HepG2 (cell line): ENCODE data around the gene ARID5B. TPM values are rescaled to one million over a fixed set of nuclear protein-coding genes. Genes with fewer than 3 reads are reported as not detected.

Source experiments
- ATAC-seq: fragments of 200-7000 bp; cut with Tn5 transposase; 3 replicates; pipeline ENCODE4 v1.9.1; 2020; ENCODE audit warnings: mild to moderate bottlenecking, moderate library complexity
- BruUV-seq: library from RNA; stranded (reverse); fragments of 400-500 nt; replicated peaks from 2 replicates; lab custom pipeline; 2021; lab: Mats Ljungman, UMichigan
- CTCF ChIA-PET: fragments of 300-600 bp; formaldehyde crosslinking; extraction: SDS; loops from one replicate; lab custom pipeline; 2021; ENCODE audit warnings: low total read pairs, inconsistent platforms, low intra/inter-chr PET ratio; lab: Yijun Ruan, JAX
- POLR2A ChIA-PET: fragments of 350-600 bp; sonication (Branson Sonifier 250); formaldehyde crosslinking; loops from one replicate; lab custom pipeline; 2020; ENCODE audit warnings: antibody characterized with exemption, inconsistent platforms; lab: Yijun Ruan, JAX
- DNase-seq: peaks from one replicate; pipeline ENCODE4 v3.0.0-alpha.2; 2015; ENCODE audit warnings: low spot score
- FAIRE-seq: peaks from 3 replicates; lab custom pipeline; 2011; peaks lifted over from hg19 to GRCh38; lab: Jason Lieb, UNC
- H2AFZ ChIP-seq: one replicate; pipeline ENCODE4 v1.6.1; 2011; ENCODE audit warnings: low read length, inconsistent platforms
- H3K27ac ChIP-seq: fragments of 300-600 bp; 3 replicates; pipeline ENCODE4 v1.8.0; 2011; ENCODE audit warnings: mixed run types, mild to moderate bottlenecking, mixed read lengths, low read length, inconsistent platforms; ENCODE audit not compliant: insufficient read depth; ENCODE audit errors: extremely low read length
- H3K27me3 ChIP-seq, 2 experiments: fragments of 200-600 bp in 1 of 2; 2 replicates in 1 of 2; 3 replicates in 1 of 2; pipeline versions ENCODE4 v1.6.0 to v1.8.0; 2011; ENCODE audit warnings: low read length in 2 of 2, mild to moderate bottlenecking in 2 of 2, moderate library complexity in 2 of 2, inconsistent platforms in 1 of 2; ENCODE audit not compliant: insufficient read depth in 2 of 2, control insufficient read depth in 1 of 2
- H3K36me3 ChIP-seq, 2 experiments: fragments of 200-600 bp in 1 of 2; replicated peaks in 1 of 2; 2 replicates in 1 of 2; 3 replicates in 1 of 2; pipeline versions ENCODE4 v1.5.1 to v1.8.0; 2011; ENCODE audit warnings: low read length in 2 of 2, inconsistent platforms in 1 of 2; ENCODE audit not compliant: insufficient read depth in 2 of 2, control insufficient read depth in 1 of 2
- H3K4me1 ChIP-seq: 2 replicates; pipeline ENCODE4 v1.5.1; 2012; ENCODE audit warnings: low read length, inconsistent platforms; ENCODE audit not compliant: insufficient read depth
- H3K4me2 ChIP-seq: 2 replicates; pipeline ENCODE4 v1.6.0; 2011; ENCODE audit warnings: low read depth, low read length, inconsistent platforms
- H3K4me3 ChIP-seq, 3 experiments: fragments of 200-600 bp in 1 of 3; sonication (generic), shearing (Covaris generic) in 1 of 3; replicated peaks in 1 of 3; 2 replicates each; pipeline ENCODE4 v1.5.1; 2011 to 2016; ENCODE audit warnings: low read length in 3 of 3, inconsistent platforms in 2 of 3, low read depth in 2 of 3, mild to moderate bottlenecking in 2 of 3, control low read depth in 1 of 3, mixed read lengths in 1 of 3; ENCODE audit not compliant: insufficient read depth in 1 of 3
- H3K79me2 ChIP-seq: one replicate; pipeline ENCODE4 v1.6.1; 2011; ENCODE audit warnings: low read length, inconsistent platforms; ENCODE audit not compliant: insufficient read depth
- H3K9ac ChIP-seq: 2 replicates; pipeline ENCODE4 v1.6.0; 2011; ENCODE audit warnings: mild to moderate bottlenecking, low read depth, low read length, inconsistent platforms; ENCODE audit not compliant: insufficient read depth
- H3K9me3 ChIP-seq: 2 replicates; pipeline ENCODE4 v1.5.1; 2012; ENCODE audit warnings: mild to moderate bottlenecking, low read length
- H4K20me1 ChIP-seq: 2 replicates; pipeline ENCODE4 v1.6.0; 2011; ENCODE audit warnings: inconsistent platforms, mild to moderate bottlenecking, low read length, moderate library complexity; ENCODE audit not compliant: insufficient read depth
- ATM ChIP-seq: fragments of 450-650 bp; IDR thresholded peaks from 2 replicates; pipeline ENCODE4 v1.7.1; 2017; ENCODE audit warnings: mild to moderate bottlenecking, borderline replicate concordance
- JARID2 ChIP-seq: sonication (generic); formaldehyde crosslinking; IDR thresholded peaks from 2 replicates; pipeline ENCODE4 v1.8.1; 2023; ENCODE audit warnings: missing genetic modification reagents, inconsistent platforms; ENCODE audit not compliant: insufficient replicate concordance
- MNT ChIP-seq: fragments of 450-650 bp; IDR thresholded peaks from 2 replicates; pipeline ENCODE4 v1.6.1; 2016
- MXD4 ChIP-seq: IDR thresholded peaks from 2 replicates; pipeline ENCODE4 v1.6.1; 2016; ENCODE audit warnings: mild to moderate bottlenecking, missing biosample characterization, missing genetic modification reagents
- NFIC ChIP-seq: IDR thresholded peaks from 2 replicates; pipeline ENCODE4 v1.6.1; 2012; ENCODE audit warnings: mild to moderate bottlenecking, low read length, inconsistent platforms
- RCOR2 ChIP-seq: IDR thresholded peaks from 2 replicates; pipeline ENCODE4 v1.6.1; 2016; ENCODE audit warnings: missing biosample characterization, missing genetic modification reagents
- RFXANK ChIP-seq: IDR thresholded peaks from 2 replicates; pipeline ENCODE4 v1.6.1; 2016
- STAT5B ChIP-seq: sonication (generic); formaldehyde crosslinking; IDR thresholded peaks from 2 replicates; pipeline ENCODE4 v1.4.0; 2020; ENCODE audit warnings: missing genetic modification reagents
- THRA ChIP-seq: sonication (generic); formaldehyde crosslinking; IDR thresholded peaks from 2 replicates; pipeline ENCODE4 v1.4.0; 2020; ENCODE audit warnings: missing genetic modification reagents, borderline replicate concordance
- ZBTB4 ChIP-seq: sonication (generic); formaldehyde crosslinking; IDR thresholded peaks from 2 replicates; pipeline ENCODE4 v1.4.0; 2020; ENCODE audit warnings: missing genetic modification reagents, mild to moderate bottlenecking, borderline replicate concordance
- ZBTB43 ChIP-seq: sonication (generic); formaldehyde crosslinking; conservative IDR thresholded peaks from 2 replicates; pipeline ENCODE4 v1.4.0; 2020; ENCODE audit warnings: missing genetic modification reagents
- ZNF292 ChIP-seq: sonication (generic); formaldehyde crosslinking; IDR thresholded peaks from 2 replicates; pipeline ENCODE4 v1.8.1; 2022; ENCODE audit warnings: mild to moderate bottlenecking, low read depth, missing genetic modification reagents, borderline replicate concordance
- ZNF513 ChIP-seq: sonication (generic); formaldehyde crosslinking; conservative IDR thresholded peaks from 2 replicates; pipeline ENCODE4 v1.5.0; 2020; ENCODE audit warnings: missing genetic modification reagents
- ZNF605 ChIP-seq: sonication (generic); formaldehyde crosslinking; IDR thresholded peaks from 2 replicates; pipeline ENCODE4 v1.8.0; 2022; ENCODE audit warnings: mild to moderate bottlenecking, missing genetic modification reagents
- ZNF720 ChIP-seq: sonication (generic); formaldehyde crosslinking; IDR thresholded peaks from 2 replicates; pipeline ENCODE4 v1.4.0; 2020; ENCODE audit warnings: missing genetic modification reagents
- ZNF83 ChIP-seq: sonication (generic); formaldehyde crosslinking; IDR thresholded peaks from 2 replicates; pipeline ENCODE4 v1.4.0; 2020; ENCODE audit warnings: missing genetic modification reagents, mild to moderate bottlenecking, borderline replicate concordance
- WGBS: methylation state at CpG from one replicate; pipeline ENCODE4 v1.1.6; 2017; ENCODE audit warnings: low lambda C conversion rate; 5-methylcytosine and 5-hydroxymethylcytosine counted together
- in situ Hi-C: cut with HindIII; loops from 2 replicates; pipeline ENCODE4 v1.10.0; 2017; ENCODE audit warnings: low pct_unique_long_range_greater_than_20kb; ENCODE audit not compliant: extremely low pct_ligation_motif_present
- intact Hi-C: fragments of 100-400 bp; cut with micrococcal nuclease; formaldehyde crosslinking; loops from one replicate; pipeline ENCODE4 v1.10.0; 2022; ENCODE audit not compliant: unreplicated experiment
- polyA plus RNA-seq, 8 experiments: library from polyadenylated mRNA; depleted of rRNA in 3 of 8; stranded (reverse) in 7 of 8; unstranded in 1 of 8; fragments of >200 nt; fragmentation: Illumina TruSeq in 4 of 8; extraction: Trizol in 4 of 8; gene quantifications; 2 replicates each; pipeline versions ENCODE4 v1.2.1 to v1.2.3, GENCODE V29; 2011 to 2016; ENCODE audit warnings: low read depth in 4 of 8, missing spikeins in 1 of 8, mixed read lengths in 1 of 8; ENCODE audit not compliant: insufficient read depth in 1 of 8
- total RNA-seq, 5 experiments: library from RNA; depleted of rRNA; stranded (reverse); fragments of >200 nt; fragmentation: Illumina TruSeq; extraction: Trizol; gene quantifications; 2 replicates each; pipeline ENCODE4 v1.2.3, GENCODE V29; 2016; ENCODE audit warnings: low read depth in 1 of 5

ARID5B gene
- total and polyA plus RNA-seq, 2 of the 13 experiments (the other 11 are each of a cell fraction or from before 2014, with no cell fraction given): 6.2 to 21.1 TPM

GRCh38 chr10:62093863-62094291 lies 192.4 kb downstream of the ARID5B start:
- ChIA-PET CTCF (no interaction called here), POLR2A (interaction anchor here (0.6 to 6.7 kb wide), 22 partner anchors 11 to 279 kb away, joined by 3 to 156 read pairs (median 5); partner anchors contain the start of gene RTKN2)
- H4K20me1 ChIP-seq: no peaks in the 10 kb centered on the region
- peak; percentile 59 for FAIRE-seq
- no peak overlapping the region for H2AFZ ChIP-seq
- H3K27me3 ChIP-seq: no peaks in the 10 kb centered on the region
- DNase-seq: peak; percentile 98
- in situ Hi-C loops (loop anchor here (10.0 kb wide), 1 partner anchor 151 kb away; no protein-coding TSS in a partner anchor), intact Hi-C loops (loop anchor here (1.0 to 2.0 kb wide), 4 partner anchors 91 to 191 kb away; no protein-coding TSS in a partner anchor)
- H3K4me1 ChIP-seq: peaks cover 75% of the 10 kb centered on the region
- no TSS peak for BruUV-seq
- H3K9ac ChIP-seq: peak overlapping the region; percentile 84
- peak overlapping the region; percentile 49 for H3K4me2 ChIP-seq
- peaks cover 25 to 42% of the 10 kb centered on the region in 2 experiments for H3K36me3 ChIP-seq
- H3K79me2 ChIP-seq: no peaks in the 10 kb centered on the region
- ATAC-seq: peak; percentile 85
- H3K27ac ChIP-seq: peak overlapping the region; percentile 95
- H3K4me3 ChIP-seq: peak overlapping the region in 1 of 3 experiments; percentile 20; a peak in 1 of 6 replicates
- H3K9me3 ChIP-seq: no peaks in the 10 kb centered on the region
- 2% methylated on average over 4 of the region's 4 CpGs for WGBS
- TF ChIP-seq STAT5B (CRISPR knock-in tag) (no peak), RCOR2 (CRISPR knock-in tag) (peak; percentile 71), JARID2 (CRISPR knock-in tag) (no peak), ZNF513 (CRISPR knock-in tag) (no peak), ZBTB43 (peak; percentile 91), ATM (no peak), MNT (no peak), ZNF83 (no peak), ZNF720 (CRISPR knock-in tag) (no peak), ZNF292 (CRISPR knock-in tag) (no peak), NFIC (peak; percentile 92; the same call in 1 of the 2 replicates), THRA (CRISPR knock-in tag) (peak; percentile 15; the same call in 1 of the 2 replicates), MXD4 (CRISPR knock-in tag) (no peak), ZBTB4 (CRISPR knock-in tag) (no peak), ZNF605 (CRISPR knock-in tag) (no peak), RFXANK (CRISPR knock-in tag) (no peak)
